ENCODE results near the gene SCARB2. TPM values are rescaled to one million over a fixed set of nuclear protein-coding genes. Genes with fewer than 3 reads are reported as not detected.
A peak's percentile ranks its signal among the peaks of the same experiment; 100 is the strongest.

The SCARB2 gene
- total and polyA plus RNA-seq, 7 donors = 58.5 to 199 (median 109) TPM

DNA sequence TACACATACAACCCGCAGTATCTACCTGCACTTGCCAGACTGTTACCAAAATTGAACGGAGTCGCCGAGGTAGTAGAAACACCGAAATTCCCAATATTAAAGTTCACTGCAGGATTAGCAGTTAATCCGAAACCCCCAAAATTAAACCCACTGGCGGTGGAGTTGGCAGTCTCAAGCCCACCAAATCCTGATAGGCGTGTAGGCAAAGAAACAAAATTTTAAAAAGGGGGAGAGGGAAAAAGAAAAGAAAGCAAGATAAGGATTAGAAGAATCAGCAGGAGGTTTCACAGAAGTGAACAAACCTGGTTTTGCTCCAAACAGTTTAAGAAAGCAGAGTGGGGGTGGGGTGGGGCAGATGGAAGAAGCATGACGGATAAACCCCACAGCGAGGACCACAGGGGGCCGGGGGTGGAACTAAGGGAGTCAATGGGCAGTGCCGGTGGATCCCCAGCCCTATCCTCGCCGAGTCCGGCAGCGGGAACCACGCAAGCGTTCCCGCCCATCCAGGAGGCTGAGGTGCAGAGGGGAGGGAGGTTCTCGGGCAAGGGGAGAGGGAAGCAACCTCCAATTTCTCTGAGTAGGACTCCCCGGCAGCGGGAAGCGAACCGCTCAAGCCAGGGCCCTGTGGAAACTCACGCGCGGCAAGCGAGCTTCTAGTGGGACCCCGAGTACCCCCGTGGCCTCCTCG lies 66.0 kb downstream of the SCARB2 start:
- Histone ChIP-seq H3K9me3 (no peaks in the 10 kb centered on the region), H3K36me3 (ENCODE audit: insufficient read depth in 1 of 2, low read depth in 1 of 2) (peaks cover 0 to 20% of the 10 kb centered on the region in 2 donors), H3K27ac (peak overlapping the region; percentile 91), H3K4me1 (peaks cover 24% of the 10 kb centered on the region), H3K27me3 (ENCODE audit: insufficient read depth in 3 of 3, low read length in 2 of 3) (no peaks in the 10 kb centered on the region), H3K4me3 (peak overlapping the region; percentile 89)
- intact Hi-C loops (cut with DNase I) = loop anchor here (2.0 to 5.0 kb wide), 2 partner anchors 65 to 157 kb away; partner anchors contain the start of genes SCARB2 (in 1 of the 2) and SDAD1 (in 1 of the 2)
- ATAC-seq (peak; percentile 42 to 61 (median 44)), DNase-seq (peak in 1 of 2 donors; percentile 39)
- WGBS, 3 donors = 1 to 2% (median 1%) methylated on average over 25 to 31 of the region's 31 CpGs
- TF ChIP-seq, protein P1, sequence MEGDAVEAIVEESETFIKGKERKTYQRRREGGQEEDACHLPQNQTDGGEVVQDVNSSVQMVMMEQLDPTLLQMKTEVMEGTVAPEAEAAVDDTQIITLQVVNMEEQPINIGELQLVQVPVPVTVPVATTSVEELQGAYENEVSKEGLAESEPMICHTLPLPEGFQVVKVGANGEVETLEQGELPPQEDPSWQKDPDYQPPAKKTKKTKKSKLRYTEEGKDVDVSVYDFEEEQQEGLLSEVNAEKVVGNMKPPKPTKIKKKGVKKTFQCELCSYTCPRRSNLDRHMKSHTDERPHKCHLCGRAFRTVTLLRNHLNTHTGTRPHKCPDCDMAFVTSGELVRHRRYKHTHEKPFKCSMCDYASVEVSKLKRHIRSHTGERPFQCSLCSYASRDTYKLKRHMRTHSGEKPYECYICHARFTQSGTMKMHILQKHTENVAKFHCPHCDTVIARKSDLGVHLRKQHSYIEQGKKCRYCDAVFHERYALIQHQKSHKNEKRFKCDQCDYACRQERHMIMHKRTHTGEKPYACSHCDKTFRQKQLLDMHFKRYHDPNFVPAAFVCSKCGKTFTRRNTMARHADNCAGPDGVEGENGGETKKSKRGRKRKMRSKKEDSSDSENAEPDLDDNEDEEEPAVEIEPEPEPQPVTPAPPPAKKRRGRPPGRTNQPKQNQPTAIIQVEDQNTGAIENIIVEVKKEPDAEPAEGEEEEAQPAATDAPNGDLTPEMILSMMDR (IDR thresholded peaks at IDR 0.05) = no peak

GRCh38 chr4:76144546-76144945 lies 69.1 kb downstream of the SCARB2 start:
- intact Hi-C loops (cut with DNase I) = no loop called here
- H3K4me1 ChIP-seq = peaks cover 24% of the 10 kb centered on the region
- TF ChIP-seq, protein P1 (IDR thresholded peaks at IDR 0.05) = no peak

GRCh38 chr4:76141241-76141640 lies 72.4 kb downstream of the SCARB2 start:
- intact Hi-C loops (cut with DNase I) = no loop called here
- Histone ChIP-seq H3K27ac (no peak overlapping the region), H3K4me1 (peaks cover 10% of the 10 kb centered on the region), H3K9me3 (no peaks in the 10 kb centered on the region), H3K27me3 (ENCODE audit: insufficient read depth in 3 of 3, low read length in 2 of 3) (no peaks in the 10 kb centered on the region), H3K4me3 (no peak overlapping the region), H3K36me3 (ENCODE audit: insufficient read depth in 1 of 2, low read depth in 1 of 2) (peaks cover 5 to 84% of the 10 kb centered on the region in 2 donors)
- DNase-seq (no peak), ATAC-seq (no peak)
- TF ChIP-seq, protein P1 (IDR thresholded peaks at IDR 0.05) = no peak
- 93 to 95% (median 95%) methylated on average over 3 of the region's 3 CpGs for WGBS, 3 donors

More at GRCh38 chr4:76144546-76144945, 69.1 kb downstream of the SCARB2 start:
- no peaks in the 10 kb centered on the region for H3K9me3 ChIP-seq
- H3K27ac ChIP-seq = no peak overlapping the region
- H3K36me3 ChIP-seq (ENCODE audit: insufficient read depth in 1 of 2, low read depth in 1 of 2) = peaks cover 2 to 50% of the 10 kb centered on the region in 2 donors
- ATAC-seq = no peak
- no peak for DNase-seq
- H3K4me3 ChIP-seq = no peak overlapping the region
- no peaks in the 10 kb centered on the region for H3K27me3 ChIP-seq (ENCODE audit: insufficient read depth in 3 of 3, low read length in 2 of 3)

DNA sequence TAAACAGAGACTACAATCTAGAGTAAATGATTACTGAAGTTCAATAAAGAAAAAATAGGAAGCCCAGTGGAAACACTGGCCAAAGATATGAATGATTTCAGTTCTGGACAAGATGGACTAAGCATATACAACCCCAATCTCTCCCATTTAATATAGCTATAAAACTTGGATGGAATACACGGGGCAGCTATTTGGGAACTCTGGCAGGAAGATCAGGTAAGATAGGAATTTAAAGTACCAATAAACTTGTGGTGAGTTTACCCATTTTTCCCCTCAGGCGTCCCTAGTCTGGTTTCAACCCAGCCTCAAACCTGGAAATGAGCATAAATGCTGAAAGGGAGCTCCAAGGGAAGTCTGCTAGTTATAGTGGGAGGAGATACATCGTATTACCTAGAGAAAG lies 85.9 kb downstream of the SCARB2 start:
- H3K27ac ChIP-seq = no peak overlapping the region
- no peaks in the 10 kb centered on the region for H3K27me3 ChIP-seq (ENCODE audit: insufficient read depth in 3 of 3, low read length in 2 of 3)
- TF ChIP-seq, protein P1 (IDR thresholded peaks at IDR 0.05) = no peak
- H3K4me1 ChIP-seq = no peaks in the 10 kb centered on the region
- DNase-seq (no peak), ATAC-seq (no peak)
- intact Hi-C loops (cut with DNase I) = no loop called here
- H3K4me3 ChIP-seq = no peak overlapping the region
- 93 to 97% (median 93%) methylated on average over 3 of the region's 3 CpGs for WGBS, 3 donors
- no peaks in the 10 kb centered on the region for H3K9me3 ChIP-seq
- H3K36me3 ChIP-seq (ENCODE audit: insufficient read depth in 1 of 2, low read depth in 1 of 2) = peaks cover 0 to 65% of the 10 kb centered on the region in 2 donors

- Histone ChIP-seq H3K9me3 (no peaks in the 10 kb centered on the region), H3K27ac (no peak overlapping the region), H3K4me1 (no peaks in the 10 kb centered on the region), H3K27me3 (ENCODE audit: insufficient read depth in 3 of 3, low read length in 2 of 3) (no peaks in the 10 kb centered on the region), H3K36me3 (ENCODE audit: insufficient read depth in 1 of 2, low read depth in 1 of 2) (peaks cover 0 to 67% of the 10 kb centered on the region in 2 donors), H3K4me3 (no peak overlapping the region)
- intact Hi-C loops (cut with DNase I) = no loop called here
- ATAC-seq (no peak), DNase-seq (no peak)
- TF ChIP-seq, protein P1 (IDR thresholded peaks at IDR 0.05) = no peak
Observed at GRCh38 chr4:76125816-76126215, 87.8 kb downstream of the SCARB2 start.
